Posterior cingulate gyrus (tissue), 11 donors: ENCODE measurements around the gene RHBDD3.
A peak's percentile ranks its signal among the peaks of the same experiment; 100 is the strongest.

Source experiments
- DNase-seq, 10 donors: peaks; one replicate each; pipeline versions ENCODE4 v3.0.0 to v3.0.0-alpha.2; 2020 to 2021; ENCODE audit warnings: mixed read lengths in 3 of 10
- intact Hi-C: fragments of 100-400 bp; cut with DNase I; formaldehyde crosslinking; loops from one replicate; pipeline ENCODE4 v1.15.1; 2023

Gene RHBDD3

GRCh38 chr22:29307596-29308147, 39.9 kb upstream of the RHBDD3 start:
- intact Hi-C loops: loop anchor here (5.0 to 10.0 kb wide), 2 partner anchors 40 to 77 kb away; partner anchors contain the start of genes AP1B1, EWSR1 and RHBDD3
- peak in 1 of 10 donors; percentile 80 for DNase-seq

DNA sequence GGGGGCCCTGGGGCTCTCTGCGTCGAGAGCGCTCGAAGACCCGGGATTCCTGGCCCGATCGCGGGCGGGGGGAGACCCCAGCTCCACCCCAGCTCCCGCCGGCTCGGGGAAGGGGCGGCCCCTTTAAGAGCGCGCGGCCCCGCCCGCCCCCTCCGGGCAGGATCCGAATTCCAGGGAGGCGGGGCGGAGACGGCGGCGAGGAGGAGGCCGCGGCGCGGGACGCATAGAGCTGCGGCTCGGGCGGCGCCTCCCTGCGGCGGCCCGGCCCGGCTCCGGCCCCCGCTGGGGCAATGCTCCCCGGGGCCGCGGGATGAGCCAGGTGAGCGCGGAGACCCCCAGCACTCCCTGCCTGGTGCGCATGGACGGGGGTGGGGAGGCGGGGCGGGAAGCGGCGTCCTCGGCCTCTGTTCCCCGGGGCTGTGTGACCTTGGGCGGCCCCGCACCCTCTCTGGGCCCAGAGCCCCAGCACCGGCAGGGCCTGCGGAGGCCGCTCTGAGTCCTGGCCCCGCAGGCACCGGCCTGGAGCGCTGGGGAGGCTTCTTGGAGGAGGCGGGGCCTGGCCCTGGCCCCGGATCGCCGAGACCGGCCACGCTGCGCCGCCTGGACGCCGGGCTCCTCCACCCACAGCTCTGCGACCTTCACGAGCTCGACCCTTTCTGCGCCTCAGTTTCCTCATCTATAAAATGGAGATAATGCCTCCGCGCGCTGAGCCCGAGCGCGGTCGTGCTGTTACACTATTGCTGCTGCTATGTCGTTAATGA, 39.2 kb upstream of the RHBDD3 start:
- intact Hi-C loops: loop anchor here (5.0 to 10.0 kb wide), 2 partner anchors 40 to 78 kb away; partner anchors contain the start of genes AP1B1, EWSR1 and RHBDD3
- peak; percentile 51 to 97 (median 76) for DNase-seq

DNA sequence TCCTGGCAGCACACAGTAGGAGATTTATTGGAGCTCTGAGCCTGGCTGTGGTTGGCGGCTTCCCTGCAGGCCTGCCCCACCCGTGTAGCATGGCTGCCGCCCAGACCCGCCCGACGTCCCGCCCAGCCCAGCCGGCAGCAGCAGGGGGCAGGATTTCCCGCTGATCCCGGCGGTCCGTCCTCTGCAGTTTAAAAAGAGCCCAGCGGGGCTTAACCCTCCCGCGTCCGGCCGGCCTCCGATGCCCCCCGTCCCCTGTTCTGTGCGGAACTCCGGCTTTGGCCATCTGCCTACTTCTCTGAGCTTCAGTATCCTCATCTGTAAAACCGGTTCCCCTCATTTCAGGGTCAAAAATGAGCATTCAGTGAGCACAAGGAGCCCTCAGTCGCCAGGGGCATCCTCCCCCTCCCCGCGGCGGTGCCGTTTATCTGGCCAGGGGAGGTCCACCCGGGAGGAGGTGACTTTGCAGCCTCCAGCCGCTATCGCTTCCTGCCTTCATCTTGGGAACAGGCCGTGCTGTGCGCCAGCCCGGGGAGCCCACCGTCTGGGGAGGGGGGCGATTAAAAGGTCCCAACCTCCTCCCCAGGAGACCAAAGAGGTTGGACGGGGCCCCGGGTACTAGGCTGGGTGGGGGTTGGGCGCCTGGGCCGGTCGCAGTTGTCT, 38.5 kb upstream of the RHBDD3 start, which contains the start of gene GAS2L1:
Gene GAS2L1, plus strand, starts transcription at position 476 of the 660 bp plus-strand sequence. CDS start 1,456 bp downstream, outside the sequence.
- DNase-seq: peak; percentile 70 to 97 (median 80)
- intact Hi-C loops: loop anchor here (5.0 to 10.0 kb wide), 2 partner anchors 39 to 78 kb away; partner anchors contain the start of genes AP1B1, EWSR1 and RHBDD3

DNA sequence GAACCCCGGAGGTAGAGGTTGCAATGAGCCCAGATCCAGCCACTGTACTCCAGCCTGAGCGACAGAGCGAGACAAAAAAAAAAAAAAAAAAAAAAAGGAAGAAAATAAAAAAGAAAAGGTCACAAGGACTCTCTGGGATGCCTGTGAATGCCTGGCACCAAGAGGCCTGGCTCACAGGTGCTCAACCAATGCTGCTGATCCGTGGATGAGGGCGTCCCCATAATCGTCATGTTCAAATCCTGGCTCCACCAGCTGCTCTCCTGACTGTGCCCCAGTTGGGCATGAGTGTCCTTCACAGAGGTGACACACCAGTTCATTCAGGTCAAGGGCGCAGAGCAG, 38.0 kb upstream of the RHBDD3 start:
- no peak for DNase-seq
- intact Hi-C loops: loop anchor here (5.0 to 10.0 kb wide), 2 partner anchors 39 to 79 kb away; partner anchors contain the start of genes AP1B1, EWSR1 and RHBDD3

DNA sequence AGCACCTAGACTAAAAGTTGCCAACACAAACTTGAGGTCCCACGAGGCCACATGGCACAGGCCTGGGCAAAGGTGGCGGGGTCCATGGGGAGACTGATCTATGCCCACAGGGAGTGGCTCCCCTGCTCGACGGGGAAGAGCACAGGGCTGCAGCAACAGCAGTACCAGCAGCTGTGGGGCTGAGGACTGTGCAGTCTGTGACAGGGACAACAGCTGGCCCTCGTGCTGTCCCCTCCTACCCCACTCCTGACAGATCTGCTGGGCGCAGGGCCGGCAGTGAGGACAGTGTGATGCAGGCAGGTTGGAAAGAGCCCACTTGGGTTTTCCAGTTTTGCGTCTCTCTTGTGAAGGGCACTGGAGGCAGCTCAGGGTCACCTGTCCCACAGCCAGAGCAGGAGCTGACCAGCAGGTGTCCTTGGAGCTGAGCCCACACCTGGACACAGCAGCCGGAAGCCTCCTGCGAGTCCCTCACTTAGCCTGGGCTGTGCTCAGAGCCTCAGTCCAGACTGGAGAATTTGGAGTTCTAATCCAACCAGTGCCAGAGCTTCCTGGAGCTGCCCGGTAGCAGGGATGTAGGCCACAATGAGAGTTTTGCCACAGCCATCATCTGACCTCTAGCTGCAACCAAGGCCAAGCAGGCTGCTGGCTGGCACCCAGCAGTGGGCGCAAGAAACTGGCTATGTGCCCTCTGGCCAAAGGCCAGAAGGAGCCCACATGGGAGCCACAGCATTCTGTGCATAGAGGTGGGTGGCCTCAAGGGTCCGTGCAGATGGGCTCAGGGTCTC, 35.1 kb upstream of the RHBDD3 start:
- intact Hi-C loops: loop anchor here (10.0 kb wide), 1 partner anchor 82 kb away; the partner anchor contains the start of gene AP1B1
- DNase-seq: peak in 2 of 10 donors; percentile 42 to 88

DNA sequence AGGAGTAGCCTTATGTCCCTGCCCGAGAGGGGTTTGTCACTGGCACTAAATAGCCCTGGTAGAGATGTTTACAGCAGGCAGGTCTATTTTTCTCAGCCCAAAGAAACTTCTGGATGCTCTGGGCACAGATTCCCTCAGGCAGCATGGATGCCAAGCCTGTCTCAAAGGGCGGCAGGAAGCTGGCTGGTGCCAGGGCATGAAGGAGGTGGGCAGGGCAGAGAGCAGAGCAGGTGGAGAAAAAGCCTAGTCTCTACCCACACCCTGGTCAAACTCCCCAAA, 34.6 kb upstream of the RHBDD3 start:
- DNase-seq: no peak
- intact Hi-C loops: loop anchor here (10.0 kb wide), 1 partner anchor 82 kb away; the partner anchor contains the start of gene AP1B1

DNA sequence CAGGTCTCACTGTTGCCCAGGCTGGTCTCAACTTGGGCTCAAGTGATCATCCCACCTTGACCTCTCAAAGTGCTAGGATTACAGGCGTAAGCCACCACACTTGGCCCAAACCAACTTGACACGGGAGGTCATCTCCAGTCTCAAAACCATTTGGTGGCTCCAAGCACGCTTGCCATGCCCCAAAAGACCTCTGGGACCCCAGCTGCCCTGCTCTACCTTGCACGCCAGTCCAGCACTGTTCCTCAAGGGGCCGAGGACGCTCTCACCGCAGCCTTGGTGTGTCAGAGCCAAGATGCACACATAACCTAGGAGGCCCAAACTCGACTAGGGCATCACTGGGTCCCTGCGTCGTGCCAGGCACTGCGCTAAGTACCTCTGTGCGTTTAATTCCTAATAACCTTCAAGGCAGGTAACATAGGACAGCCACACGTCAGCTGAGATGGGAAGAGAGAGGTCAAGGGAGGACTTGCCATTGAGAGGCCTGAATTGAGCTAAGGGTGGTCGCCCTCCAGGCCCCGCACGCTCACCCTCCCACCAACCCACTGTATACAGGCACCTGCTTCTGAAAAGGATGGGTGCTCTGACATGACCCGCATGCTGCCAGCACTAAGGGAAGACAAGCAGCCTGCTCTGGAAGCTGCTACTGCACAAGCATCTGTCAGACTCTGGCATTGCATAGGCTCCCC, 34.1 kb upstream of the RHBDD3 start:
- intact Hi-C loops: loop anchor here (10.0 kb wide), 1 partner anchor 83 kb away; the partner anchor contains the start of gene AP1B1
- peak in 1 of 10 donors; percentile 70 for DNase-seq

DNA sequence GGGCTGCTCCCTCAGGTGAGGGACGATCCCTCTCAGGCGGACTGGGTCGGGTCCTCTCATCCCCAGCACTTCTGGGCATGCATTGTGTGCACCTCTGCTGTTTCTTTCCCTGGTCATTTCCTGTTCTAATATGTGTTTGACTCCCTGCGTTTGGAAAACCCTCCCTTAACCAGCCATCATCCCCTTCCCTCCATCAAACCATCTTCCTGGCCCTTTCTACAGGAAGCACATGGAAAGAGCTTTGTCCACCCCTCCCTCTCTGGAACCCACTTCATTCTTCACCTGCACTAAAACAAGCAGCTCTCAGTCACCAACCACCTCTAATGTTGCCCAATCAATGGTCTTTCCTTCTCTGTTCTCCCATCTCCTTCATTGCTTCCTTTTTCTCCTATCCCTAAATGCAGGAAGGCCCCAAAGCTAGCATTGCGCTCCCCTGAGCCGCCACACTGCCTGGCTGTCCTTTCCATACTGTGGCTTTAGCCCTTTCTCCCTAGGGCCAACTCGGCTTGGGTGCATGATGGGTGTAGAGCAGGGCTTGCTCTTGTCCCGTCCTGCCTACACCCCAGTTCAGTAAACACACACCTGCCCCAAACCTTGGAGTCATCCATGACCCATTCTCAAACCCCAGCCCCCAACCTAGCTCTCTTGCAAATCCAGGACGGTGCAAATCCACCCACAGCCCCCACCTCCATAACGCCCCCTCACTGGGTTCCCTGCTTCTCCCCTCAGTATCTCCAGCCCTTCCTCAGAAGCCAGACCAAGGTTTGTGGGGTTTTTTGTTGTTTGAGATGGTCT, 33.2 kb upstream of the RHBDD3 start:
- DNase-seq: peak in 1 of 10 donors; percentile 67
- intact Hi-C loops: loop anchor here (10.0 kb wide), 1 partner anchor 84 kb away; the partner anchor contains the start of gene AP1B1

GRCh38 chr22:29300467-29300806, 32.7 kb upstream of the RHBDD3 start:
- intact Hi-C loops: loop anchor here (10.0 kb wide), 1 partner anchor 84 kb away; the partner anchor contains the start of gene AP1B1
- peak in 1 of 10 donors; percentile 28 for DNase-seq

- intact Hi-C loops: no loop called here
Measured at GRCh38 chr22:29299136-29299900, 31.5 kb upstream of the RHBDD3 start.

DNA sequence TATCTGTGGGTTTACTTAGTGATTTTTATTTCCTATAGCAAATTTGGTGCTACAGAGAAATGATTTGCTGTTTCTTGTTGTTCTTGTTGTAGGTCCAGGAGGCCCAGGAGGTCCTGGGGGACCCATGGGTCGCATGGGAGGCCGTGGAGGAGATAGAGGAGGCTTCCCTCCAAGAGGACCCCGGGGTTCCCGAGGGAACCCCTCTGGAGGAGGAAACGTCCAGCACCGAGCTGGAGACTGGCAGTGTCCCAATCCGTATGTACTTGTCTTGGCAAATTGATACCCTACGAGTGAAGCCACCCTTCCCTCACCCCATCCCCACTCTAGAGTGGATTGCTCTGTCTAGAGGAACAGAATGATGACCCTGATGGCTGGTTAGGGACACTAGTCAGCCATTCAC, 30.9 kb upstream of the RHBDD3 start:
- no peak for DNase-seq
- intact Hi-C loops: no loop called here

More at GRCh38 chr22:29299136-29299900, 31.5 kb upstream of the RHBDD3 start:
- peak in 1 of 10 donors; percentile 83 for DNase-seq

DNA sequence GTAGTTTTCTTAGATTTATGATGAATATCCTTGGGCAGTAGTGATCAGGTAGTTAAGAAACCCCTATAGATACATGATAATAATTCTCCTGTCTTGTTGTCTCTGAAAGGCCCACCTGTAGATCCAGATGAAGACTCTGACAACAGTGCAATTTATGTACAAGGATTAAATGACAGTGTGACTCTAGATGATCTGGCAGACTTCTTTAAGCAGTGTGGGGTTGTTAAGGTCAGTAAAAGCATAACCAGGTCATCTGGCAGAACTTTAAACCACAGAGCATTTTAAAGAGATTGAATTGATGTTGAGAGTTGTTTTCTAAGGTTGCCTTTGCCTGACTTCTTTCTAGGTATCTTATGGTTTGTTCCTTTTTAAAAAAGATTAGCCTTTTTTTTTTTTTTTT, 24.6 kb upstream of the RHBDD3 start:
- DNase-seq: no peak
- intact Hi-C loops: no loop called here

DNA sequence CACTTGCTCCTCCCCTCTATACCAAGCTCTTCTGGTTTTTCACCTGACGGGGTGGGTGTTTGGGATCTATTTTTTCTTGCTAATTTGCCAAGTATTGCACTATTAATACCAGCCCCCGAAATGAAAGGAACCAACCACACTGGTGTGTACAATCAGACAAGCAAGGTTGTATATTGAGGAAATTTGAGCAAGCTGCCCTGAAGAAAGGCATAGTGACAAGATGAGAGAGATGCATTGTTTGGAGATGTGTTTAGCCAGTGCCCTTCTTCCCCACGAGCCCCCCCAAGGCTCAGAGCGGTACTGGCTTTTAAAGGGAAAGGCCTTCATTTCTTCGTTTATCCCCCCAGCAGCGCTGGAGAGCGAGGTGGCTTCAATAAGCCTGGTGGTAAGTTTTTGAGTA, 23.4 kb upstream of the RHBDD3 start:
- DNase-seq: peak in 2 of 10 donors; percentile 60 to 77
- intact Hi-C loops: no loop called here

DNA sequence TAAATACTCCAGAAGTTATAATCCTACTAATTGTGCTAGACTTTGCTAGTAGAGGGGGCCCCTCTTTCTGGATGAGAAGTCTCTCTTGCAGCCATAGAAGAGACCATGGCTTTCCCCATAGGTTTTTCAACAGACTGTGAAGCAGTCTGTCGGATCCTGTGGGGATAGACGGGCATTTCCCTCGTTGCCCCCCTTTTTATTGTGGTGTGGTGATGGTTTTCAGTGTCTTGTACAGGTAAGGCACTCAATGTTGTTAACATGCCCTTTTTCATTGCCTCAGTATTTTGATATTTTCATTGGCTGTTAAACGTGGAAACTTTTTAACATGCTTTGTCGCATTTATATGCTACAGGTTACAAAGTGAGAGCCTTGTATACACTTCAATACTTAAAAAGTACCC, 22.3 kb upstream of the RHBDD3 start:
- intact Hi-C loops: no loop called here
- no peak for DNase-seq

DNA sequence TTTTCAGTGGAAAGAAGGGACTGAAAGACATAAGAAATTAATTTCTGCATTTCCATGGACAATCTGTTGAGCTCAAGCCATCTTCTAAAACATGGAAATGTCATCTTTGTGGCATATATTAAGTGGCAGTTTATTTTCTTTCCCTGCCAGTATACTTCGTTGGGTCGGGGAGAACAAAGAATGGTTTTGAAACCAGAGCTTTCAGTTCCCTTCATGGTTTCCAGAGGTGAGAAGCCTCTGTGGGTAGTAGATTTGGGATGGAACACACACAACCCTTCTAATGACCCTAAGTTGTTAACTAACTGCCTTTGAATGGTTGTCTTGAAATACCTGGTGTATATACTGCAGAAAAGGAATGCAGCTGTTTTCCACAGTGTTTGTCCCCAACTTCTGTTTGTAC, 21.1 kb upstream of the RHBDD3 start:
- no peak for DNase-seq
- intact Hi-C loops: no loop called here

DNA sequence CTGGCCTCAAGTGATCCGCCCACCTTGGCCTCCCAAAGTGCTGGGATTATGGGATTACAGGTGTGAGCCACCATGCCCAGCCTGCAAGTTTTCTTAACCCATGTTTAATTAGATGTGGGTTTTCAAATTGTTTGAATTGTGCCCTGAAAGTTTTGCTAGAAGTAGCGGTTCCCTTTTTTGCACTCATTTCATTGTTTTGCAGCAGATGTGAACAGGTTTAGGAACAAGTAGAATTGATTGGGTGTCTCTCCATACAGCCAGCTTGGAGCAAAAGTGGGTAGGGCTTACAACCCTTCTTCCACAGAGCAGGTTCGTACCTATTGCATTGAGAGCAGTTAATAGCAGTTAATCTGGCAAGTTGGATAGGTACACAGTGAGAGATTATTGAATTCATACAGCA, 16.4 kb upstream of the RHBDD3 start:
- DNase-seq: no peak
- intact Hi-C loops: no loop called here

DNA sequence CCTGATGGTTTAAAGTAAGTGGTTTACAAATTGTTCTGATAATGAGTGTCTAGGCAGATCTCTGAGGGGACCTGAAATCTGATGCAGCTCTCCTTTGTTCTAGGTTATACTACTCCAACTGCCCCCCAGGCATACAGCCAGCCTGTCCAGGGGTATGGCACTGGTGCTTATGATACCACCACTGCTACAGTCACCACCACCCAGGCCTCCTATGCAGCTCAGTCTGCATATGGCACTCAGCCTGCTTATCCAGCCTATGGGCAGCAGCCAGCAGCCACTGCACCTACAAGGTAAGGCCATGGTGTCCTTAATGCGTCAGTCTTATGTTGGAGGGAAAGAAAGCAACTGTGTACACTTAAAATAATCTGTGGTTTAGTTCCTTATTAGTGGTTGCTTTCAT, 10.1 kb upstream of the RHBDD3 start:
- no peak for DNase-seq
- intact Hi-C loops: no loop called here
